Measurements from ENCODE around the gene CRYBG1.
"Not testable (repeated sequence)": the region's sequence is repeated elsewhere in the genome, so short reads cannot be mapped to it uniquely, and the experiment has no call there.

The CRYBG1 gene

GRCh38 chr6:106509420-106510089 lies 149.0 kb downstream of the CRYBG1 start:
- no peak for DNase-seq

GRCh38 chr6:106510090-106510970 lies 149.8 kb downstream of the CRYBG1 start:
- no peak for DNase-seq

- DNase-seq, result no peak
These were observed 151.0 kb downstream of the CRYBG1 start for GRCh38 chr6:106511288-106512047.

- peak; percentile 60 for DNase-seq
These were observed 151.8 kb downstream of the CRYBG1 start for GRCh38 chr6:106512048-106512967.

- no peak for DNase-seq
These were observed 152.6 kb downstream of the CRYBG1 start for GRCh38 chr6:106512968-106513574.

- DNase-seq, result no peak
These were observed 153.5 kb downstream of the CRYBG1 start for GRCh38 chr6:106513808-106514582.

- DNase-seq, result no peak
These were observed 154.0 kb downstream of the CRYBG1 start for GRCh38 chr6:106514583-106514885.

- not testable (repeated sequence) for DNase-seq
These were observed 155.1 kb downstream of the CRYBG1 start for GRCh38 chr6:106515582-106515981.

GRCh38 chr6:106516616-106517015 lies 156.1 kb downstream of the CRYBG1 start:
- no peak for DNase-seq

- DNase-seq, result no peak
These were observed 157.2 kb downstream of the CRYBG1 start for GRCh38 chr6:106517706-106518105.

- DNase-seq, result no peak
These were observed 158.2 kb downstream of the CRYBG1 start for GRCh38 chr6:106518748-106519147.

- DNase-seq, result no peak
These were observed 159.2 kb downstream of the CRYBG1 start for GRCh38 chr6:106519460-106520394.

- no peak for DNase-seq
These were observed 160.3 kb downstream of the CRYBG1 start for GRCh38 chr6:106520711-106521401.

GRCh38 chr6:106522562-106523250 lies 162.2 kb downstream of the CRYBG1 start:
- no peak for DNase-seq

GRCh38 chr6:106525107-106525881 lies 164.8 kb downstream of the CRYBG1 start:
- no peak for DNase-seq

GRCh38 chr6:106525882-106526275 lies 165.4 kb downstream of the CRYBG1 start:
- DNase-seq, result no peak

GRCh38 chr6:106527117-106527516 lies 166.6 kb downstream of the CRYBG1 start:
- DNase-seq, result no peak

GRCh38 chr6:106527979-106528378 lies 167.5 kb downstream of the CRYBG1 start:
- no peak for DNase-seq
